HG02840 (cell line): ENCODE results near the gene PPP1R18.

Source experiments
- ATAC-seq: cut with Tn5 transposase; IDR thresholded peaks from one replicate; pipeline ENCODE4 v1.9.1; 2021; ENCODE audit warnings: mild to moderate bottlenecking, moderate library complexity, moderate number of reproducible peaks; ENCODE audit not compliant: unreplicated experiment, low FRiP score

Gene PPP1R18

GRCh38 chr6:30690403-30691207, 4.2 kb upstream of the PPP1R18 start, which contains the start of gene NRM:
NRM (minus strand) TSS chr6:30690984; CDS start chr6:30690974, 10 bp downstream.
- ATAC-seq, result no peak

- ATAC-seq, result no peak
These were observed 3.5 kb upstream of the PPP1R18 start for GRCh38 chr6:30689985-30690384.

GRCh38 chr6:30689022-30689865, 2.8 kb upstream of the PPP1R18 start:
- ATAC-seq, result no peak

GRCh38 chr6:30688569-30688968, 2.1 kb upstream of the PPP1R18 start:
- ATAC-seq, result no peak

- ATAC-seq, result no peak
These were observed 1.4 kb upstream of the PPP1R18 start for GRCh38 chr6:30687659-30688431.

- peak; percentile 42 for ATAC-seq
These were observed 638 bp upstream of the PPP1R18 start for GRCh38 chr6:30686908-30687658.

- no peak for ATAC-seq
These were observed 1.1 kb downstream of the PPP1R18 start for GRCh38 chr6:30685157-30686008.

- no peak for ATAC-seq
These were observed 1.9 kb downstream of the PPP1R18 start for GRCh38 chr6:30684386-30685156.

- ATAC-seq, result no peak
These were observed 2.5 kb downstream of the PPP1R18 start for GRCh38 chr6:30683980-30684338.

GRCh38 chr6:30683183-30683979, 3.1 kb downstream of the PPP1R18 start:
- no peak for ATAC-seq

GRCh38 chr6:30682143-30683117, 4.0 kb downstream of the PPP1R18 start:
- peak; percentile 31 for ATAC-seq

GRCh38 chr6:30681766-30682142, 4.7 kb downstream of the PPP1R18 start:
- ATAC-seq, result no peak

- ATAC-seq, result no peak
These were observed 6.5 kb downstream of the PPP1R18 start for GRCh38 chr6:30679765-30680535.

- ATAC-seq, result no peak
These were observed 7.3 kb downstream of the PPP1R18 start for GRCh38 chr6:30678964-30679726.

- ATAC-seq, result no peak
These were observed 9.7 kb downstream of the PPP1R18 start for GRCh38 chr6:30676660-30677285.
